Panc1 (cell line): Measurements from ENCODE around the gene POLR3E. TPM values are rescaled to one million over a fixed set of nuclear protein-coding genes. Genes with fewer than 3 reads are reported as not detected.
"Not testable (repeated sequence)": the region's sequence is repeated elsewhere in the genome, so short reads cannot be mapped to it uniquely, and the experiment has no call there.

Experiments used
- ATAC-seq: fragments of 200-7000 bp; cut with Tn5 transposase; 2 replicates; pipeline ENCODE4 v1.9.1; 2020; ENCODE audit warnings: mild to moderate bottlenecking, moderate library complexity
- BruUV-seq: library from RNA; stranded (reverse); fragments of 400-500 nt; replicated peaks from 2 replicates; lab custom pipeline; 2021; lab: Mats Ljungman, UMichigan
- CTCF ChIA-PET: fragments of 300-600 bp; sonication (Branson Sonifier 250); formaldehyde crosslinking; loops from one replicate; lab custom pipeline; 2022; ENCODE audit warnings: antibody characterized with exemption; lab: Charles Lee
- POLR2A ChIA-PET: fragments of 300-600 bp; sonication (Branson Sonifier 250); formaldehyde crosslinking; loops from one replicate; lab custom pipeline; 2022; ENCODE audit warnings: antibody characterized with exemption; lab: Charles Lee
- DNase-seq: peaks from one replicate; pipeline ENCODE4 v3.0.0-alpha.2; 2010; ENCODE audit warnings: low read depth, low spot score
- H3K27ac ChIP-seq: 2 replicates; pipeline ENCODE4 v1.5.1; 2011; ENCODE audit warnings: mild to moderate bottlenecking, low read length, inconsistent platforms
- H3K27me3 ChIP-seq: fragments of 200-500 bp; sonication (Bioruptor generic); 2 replicates; pipeline ENCODE4 v1.6.0; 2014; ENCODE audit warnings: low read length, inconsistent platforms; ENCODE audit not compliant: control insufficient read depth, insufficient read depth
- H3K36me3 ChIP-seq: fragments of 200-500 bp; sonication (Bioruptor generic); 2 replicates; pipeline ENCODE4 v1.5.1; 2014; ENCODE audit warnings: inconsistent platforms, mild to moderate bottlenecking, low read length, moderate library complexity; ENCODE audit not compliant: control insufficient read depth, insufficient read depth
- H3K4me1 ChIP-seq: 2 replicates; pipeline ENCODE4 v1.5.1; 2011; ENCODE audit warnings: inconsistent platforms, mild to moderate bottlenecking, low read length, moderate library complexity; ENCODE audit not compliant: control insufficient read depth, insufficient read depth
- H3K4me3 ChIP-seq, 2 experiments: 2 replicates each; pipeline ENCODE4 v1.5.1; 2011 to 2012; ENCODE audit warnings: low read depth in 2 of 2, low read length in 2 of 2, mild to moderate bottlenecking in 2 of 2, inconsistent platforms in 1 of 2, moderate library complexity in 1 of 2
- H3K9me3 ChIP-seq: fragments of 200-500 bp; sonication (Bioruptor generic); 2 replicates; pipeline ENCODE4 v1.5.1; 2014; ENCODE audit warnings: low read depth, mild to moderate bottlenecking, inconsistent platforms, low read length, moderate library complexity; ENCODE audit not compliant: control insufficient read depth, insufficient read depth
- POLR2AphosphoS5 ChIP-seq: IDR thresholded peaks from 2 replicates; pipeline ENCODE4 v1.6.1; 2012; ENCODE audit warnings: mild to moderate bottlenecking, low read depth, low read length, moderate library complexity
- SIN3A ChIP-seq: IDR thresholded peaks from 2 replicates; pipeline ENCODE4 v1.6.1; 2012; ENCODE audit warnings: low read depth, mild to moderate bottlenecking, low read length, moderate library complexity, borderline replicate concordance; ENCODE audit not compliant: insufficient read depth
- TCF7L2 ChIP-seq: IDR thresholded peaks from 2 replicates; pipeline ENCODE4 v1.6.1; 2011; ENCODE audit warnings: mild to moderate bottlenecking, low read depth, low read length, inconsistent platforms
- in situ Hi-C: cut with HindIII; loops from 2 replicates; pipeline ENCODE4 v1.10.0; 2016; ENCODE audit warnings: low sequenced_read_pairs, low pct_unique_long_range_greater_than_20kb
- intact Hi-C: fragments of 100-400 bp; cut with micrococcal nuclease; formaldehyde crosslinking; loops from one replicate; pipeline ENCODE4 v1.10.0; 2022; ENCODE audit not compliant: unreplicated experiment
- total RNA-seq: library from RNA; stranded (reverse); gene quantifications from one replicate; pipeline ENCODE4 v1.2.1, GENCODE V29; 2021; ENCODE audit not compliant: unreplicated experiment
- TF ChIP-seq, protein P1 (sequence below), 2 experiments: IDR thresholded peaks; 2 replicates each; pipeline ENCODE4 v1.6.1; 2011 to 2012; ENCODE audit warnings: low read depth in 2 of 2, control low read depth in 1 of 2, low read length in 1 of 2, mild to moderate bottlenecking in 1 of 2, moderate library complexity in 1 of 2; ENCODE audit not compliant: insufficient read depth in 1 of 2
- TF ChIP-seq, protein P2 (sequence below): fragments of 450-650 bp; IDR thresholded peaks from 2 replicates; pipeline ENCODE4 v1.5.1; 2017; ENCODE audit warnings: mild to moderate bottlenecking

Gene POLR3E
- total RNA-seq, 1 experiment from 2014 or later = 45.2 TPM

- no peak for TF ChIP-seq POLR2AphosphoS5
Observed at GRCh38 chr16:22300427-22301071, 3.3 kb downstream of the POLR3E start (continued).

GRCh38 chr16:22301423-22301822 lies 4.2 kb downstream of the POLR3E start:
- ATAC-seq, H3K9me3 ChIP-seq, BruUV-seq, H3K27ac ChIP-seq, DNase-seq, POLR2A ChIA-PET, H3K27me3 ChIP-seq, H3K4me3 ChIP-seq, intact Hi-C loops, in situ Hi-C loops, H3K36me3 ChIP-seq, H3K4me1 ChIP-seq: not testable (repeated sequence)
- CTCF ChIA-PET = interaction anchor here (0.6 to 1.5 kb wide), 3 partner anchors 20 to 75 kb away, joined by 3 to 9 read pairs (median 4); no protein-coding TSS in a partner anchor

DNA sequence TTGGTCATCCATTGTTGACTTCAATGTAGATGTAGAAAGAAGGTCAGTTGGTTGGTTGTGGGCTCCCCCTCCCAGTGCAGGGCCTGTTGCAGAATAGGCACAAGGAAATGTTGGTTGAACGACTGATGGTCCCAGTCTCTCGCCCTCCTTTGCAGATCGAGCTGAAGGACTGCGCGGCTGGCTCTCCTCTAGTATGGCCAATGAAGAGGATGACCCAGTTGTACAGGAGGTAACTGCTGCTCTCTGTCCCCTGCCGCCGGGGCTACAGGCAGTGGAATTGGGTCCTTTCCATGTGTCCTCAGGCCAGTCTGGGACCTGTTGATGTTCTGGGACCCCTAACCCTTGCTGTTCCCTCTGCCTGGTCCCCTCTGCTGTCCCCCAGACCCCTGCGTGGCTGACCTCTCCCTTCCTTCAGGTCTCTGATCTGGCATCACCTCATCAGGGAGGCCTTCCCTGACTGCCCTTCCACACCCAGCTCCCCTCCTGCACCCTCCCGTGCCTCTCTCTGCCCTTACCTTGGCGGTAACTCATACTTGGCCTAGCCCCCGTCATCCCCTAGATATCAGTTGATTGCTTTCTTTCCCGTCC lies 5.7 kb downstream of the POLR3E start:
- no peaks in the 10 kb centered on the region for H3K36me3 ChIP-seq
- CTCF ChIA-PET = no interaction called here
- TF ChIP-seq POLR2AphosphoS5 = no peak
- TF ChIP-seq TCF7L2 = no peak
- in situ Hi-C loops = no loop called here
- ATAC-seq = no peak
- H3K27me3 ChIP-seq = no peaks in the 10 kb centered on the region
- POLR2A ChIA-PET = no interaction called here
- H3K4me3 ChIP-seq = no peak overlapping the region
- DNase-seq = no peak
- intact Hi-C loops = no loop called here
- no peak overlapping the region for H3K27ac ChIP-seq
- no peaks in the 10 kb centered on the region for H3K9me3 ChIP-seq
- no peaks in the 10 kb centered on the region for H3K4me1 ChIP-seq
- BruUV-seq = no TSS peak

DNA sequence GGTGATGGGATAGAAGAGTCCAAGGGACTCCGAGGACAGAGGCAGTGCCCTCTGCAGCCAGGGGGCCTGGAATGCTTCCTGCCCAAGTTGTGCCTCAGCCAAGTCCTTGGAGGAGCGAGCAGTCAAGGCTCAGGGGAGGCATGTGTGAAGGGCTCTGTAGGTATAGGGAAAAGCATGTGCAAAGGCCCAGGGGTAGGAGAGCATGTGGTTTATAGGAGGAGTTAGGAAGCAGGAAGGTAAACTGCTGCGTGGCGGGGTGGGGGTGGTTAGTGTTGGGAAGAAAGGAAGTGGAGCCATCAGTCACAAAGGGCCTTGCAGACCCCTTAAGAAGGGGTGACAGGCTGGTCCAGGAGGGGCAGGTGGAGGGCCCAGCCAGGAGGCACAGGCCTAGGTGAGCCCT lies 7.2 kb downstream of the POLR3E start:
- no peak overlapping the region for H3K27ac ChIP-seq
- POLR2A ChIA-PET = no interaction called here
- H3K4me1 ChIP-seq = no peaks in the 10 kb centered on the region
- CTCF ChIA-PET = no interaction called here
- DNase-seq = no peak
- no peak overlapping the region for H3K4me3 ChIP-seq
- no peaks in the 10 kb centered on the region for H3K36me3 ChIP-seq
- intact Hi-C loops (no loop called here), in situ Hi-C loops (no loop called here)
- BruUV-seq = no TSS peak
- no peak for ATAC-seq
- no peaks in the 10 kb centered on the region for H3K27me3 ChIP-seq
- H3K9me3 ChIP-seq = no peaks in the 10 kb centered on the region
- TF ChIP-seq POLR2AphosphoS5 (no peak), SIN3A (no peak), TCF7L2 (no peak)
- TF ChIP-seq, protein P1, sequence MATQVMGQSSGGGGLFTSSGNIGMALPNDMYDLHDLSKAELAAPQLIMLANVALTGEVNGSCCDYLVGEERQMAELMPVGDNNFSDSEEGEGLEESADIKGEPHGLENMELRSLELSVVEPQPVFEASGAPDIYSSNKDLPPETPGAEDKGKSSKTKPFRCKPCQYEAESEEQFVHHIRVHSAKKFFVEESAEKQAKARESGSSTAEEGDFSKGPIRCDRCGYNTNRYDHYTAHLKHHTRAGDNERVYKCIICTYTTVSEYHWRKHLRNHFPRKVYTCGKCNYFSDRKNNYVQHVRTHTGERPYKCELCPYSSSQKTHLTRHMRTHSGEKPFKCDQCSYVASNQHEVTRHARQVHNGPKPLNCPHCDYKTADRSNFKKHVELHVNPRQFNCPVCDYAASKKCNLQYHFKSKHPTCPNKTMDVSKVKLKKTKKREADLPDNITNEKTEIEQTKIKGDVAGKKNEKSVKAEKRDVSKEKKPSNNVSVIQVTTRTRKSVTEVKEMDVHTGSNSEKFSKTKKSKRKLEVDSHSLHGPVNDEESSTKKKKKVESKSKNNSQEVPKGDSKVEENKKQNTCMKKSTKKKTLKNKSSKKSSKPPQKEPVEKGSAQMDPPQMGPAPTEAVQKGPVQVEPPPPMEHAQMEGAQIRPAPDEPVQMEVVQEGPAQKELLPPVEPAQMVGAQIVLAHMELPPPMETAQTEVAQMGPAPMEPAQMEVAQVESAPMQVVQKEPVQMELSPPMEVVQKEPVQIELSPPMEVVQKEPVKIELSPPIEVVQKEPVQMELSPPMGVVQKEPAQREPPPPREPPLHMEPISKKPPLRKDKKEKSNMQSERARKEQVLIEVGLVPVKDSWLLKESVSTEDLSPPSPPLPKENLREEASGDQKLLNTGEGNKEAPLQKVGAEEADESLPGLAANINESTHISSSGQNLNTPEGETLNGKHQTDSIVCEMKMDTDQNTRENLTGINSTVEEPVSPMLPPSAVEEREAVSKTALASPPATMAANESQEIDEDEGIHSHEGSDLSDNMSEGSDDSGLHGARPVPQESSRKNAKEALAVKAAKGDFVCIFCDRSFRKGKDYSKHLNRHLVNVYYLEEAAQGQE (IDR thresholded peaks at IDR 0.05; ENCODE audit: insufficient read depth in 1 of 2, low read depth in 2 of 2, low read length in 1 of 2) = no peak
- TF ChIP-seq, protein P2, sequence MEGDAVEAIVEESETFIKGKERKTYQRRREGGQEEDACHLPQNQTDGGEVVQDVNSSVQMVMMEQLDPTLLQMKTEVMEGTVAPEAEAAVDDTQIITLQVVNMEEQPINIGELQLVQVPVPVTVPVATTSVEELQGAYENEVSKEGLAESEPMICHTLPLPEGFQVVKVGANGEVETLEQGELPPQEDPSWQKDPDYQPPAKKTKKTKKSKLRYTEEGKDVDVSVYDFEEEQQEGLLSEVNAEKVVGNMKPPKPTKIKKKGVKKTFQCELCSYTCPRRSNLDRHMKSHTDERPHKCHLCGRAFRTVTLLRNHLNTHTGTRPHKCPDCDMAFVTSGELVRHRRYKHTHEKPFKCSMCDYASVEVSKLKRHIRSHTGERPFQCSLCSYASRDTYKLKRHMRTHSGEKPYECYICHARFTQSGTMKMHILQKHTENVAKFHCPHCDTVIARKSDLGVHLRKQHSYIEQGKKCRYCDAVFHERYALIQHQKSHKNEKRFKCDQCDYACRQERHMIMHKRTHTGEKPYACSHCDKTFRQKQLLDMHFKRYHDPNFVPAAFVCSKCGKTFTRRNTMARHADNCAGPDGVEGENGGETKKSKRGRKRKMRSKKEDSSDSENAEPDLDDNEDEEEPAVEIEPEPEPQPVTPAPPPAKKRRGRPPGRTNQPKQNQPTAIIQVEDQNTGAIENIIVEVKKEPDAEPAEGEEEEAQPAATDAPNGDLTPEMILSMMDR = no peak
